H1 (cell line): ENCODE data around the gene SSUH2. TPM values are rescaled to one million over a fixed set of nuclear protein-coding genes. Genes with fewer than 3 reads are reported as not detected.

Source experiments
- CHD7 ChIP-seq: fragments of 300-600 bp; sonication (generic); IDR thresholded peaks from 2 replicates; pipeline ENCODE4 v1.7.1; 2012; ENCODE audit warnings: low read length, moderate library complexity, mild to moderate bottlenecking, inconsistent platforms; ENCODE audit not compliant: insufficient replicate concordance
- PHF8 ChIP-seq: fragments of 200-600 bp; sonication (generic); conservative IDR thresholded peaks from 2 replicates; pipeline ENCODE4 v1.7.1; 2012; ENCODE audit warnings: low read depth, mild to moderate bottlenecking, inconsistent platforms, low read length, moderate library complexity
- polyA plus RNA-seq, 7 experiments: library from polyadenylated mRNA; depleted of rRNA in 3 of 7; stranded (reverse) in 5 of 7; unstranded in 2 of 7; fragments of >200 nt in 5 of 7; fragments of 200-250 nt in 2 of 7; gene quantifications; 1 replicate in 5 of 7; 2 replicates in 1 of 7; 4 replicates in 1 of 7; pipeline versions ENCODE4 v1.2.1 to v1.2.3, GENCODE V29; 2011 to 2013; ENCODE audit warnings: missing spikeins in 2 of 7, mixed read lengths in 2 of 7
- total RNA-seq: library from RNA; stranded (reverse); fragmentation: NEBNext Ultra II Directional; extraction: Animal tissue kit (Norgen Biotek cat#: 25700); gene quantifications from 2 replicates; pipeline ENCODE4 v1.2.1, GENCODE V29; 2021

The SSUH2 gene
- total and polyA plus RNA-seq, 2 of the 8 experiments (the other 6 are each of a cell fraction or from before 2014, with no cell fraction given) = 0.62 to 0.69 TPM

GRCh38 chr3:8597219-8597853 is 47.3 kb downstream of the SSUH2 start (continued):
- no peak for TF ChIP-seq CHD7
- no peak for TF ChIP-seq PHF8
- TF ChIP-seq, all 59 proteins: peak for 0
